Body of pancreas (tissue), 4 donors: ENCODE results near the gene ZBTB17. TPM values are rescaled to one million over a fixed set of nuclear protein-coding genes. Genes with fewer than 3 reads are reported as not detected.
A peak's percentile ranks its signal among the peaks of the same experiment; 100 is the strongest.

Experiments used
- ATAC-seq: fragments of 150-250 bp; one replicate; pipeline ENCODE4 v1.9.1; 2016
- DNase-seq, 4 donors: peaks; one replicate each; pipeline ENCODE4 v3.0.0-alpha.2; 2019
- H3K27ac ChIP-seq, 4 donors: fragments of 200-600 bp; sonication (generic); 1 replicate in 3 of 4; 2 replicates in 1 of 4; pipeline versions ENCODE4 v1.5.1 to v1.6.1; 2016 to 2019; ENCODE audit warnings: mild to moderate bottlenecking in 1 of 4, mixed read lengths in 1 of 4, moderate library complexity in 1 of 4
- H3K27me3 ChIP-seq, 2 donors: fragments of 200-600 bp; sonication (generic); one replicate each; pipeline ENCODE4 v1.6.0; 2016; ENCODE audit warnings: mild to moderate bottlenecking in 1 of 2
- H3K36me3 ChIP-seq, 2 donors: fragments of 200-600 bp; sonication (generic); replicated peaks in 1 of 2; 2 replicates each; pipeline ENCODE4 v1.5.1; 2016; ENCODE audit warnings: low read depth in 2 of 2; ENCODE audit not compliant: insufficient read depth in 1 of 2
- H3K4me1 ChIP-seq: fragments of 200-600 bp; sonication (generic); one replicate; pipeline ENCODE4 v1.6.0; 2016
- H3K4me3 ChIP-seq, 2 donors: fragments of 200-600 bp; sonication (generic); 1 replicate in 1 of 2; 2 replicates in 1 of 2; pipeline ENCODE4 v1.5.1; 2016 to 2019
- H3K9me3 ChIP-seq, 3 donors: fragments of 200-600 bp; sonication (generic); 1 replicate in 2 of 3; 2 replicates in 1 of 3; pipeline ENCODE4 v1.5.1; 2016
- CTCF ChIP-seq, 7 experiments: fragments of 450-650 bp in 4 of 7; fragments of 200-600 bp in 3 of 7; sonication (generic) in 3 of 7; IDR thresholded peaks; one replicate each; pipeline ENCODE4 v1.5.1; 2016 to 2019; ENCODE audit warnings: antibody characterized with exemption in 7 of 7
- POLR2A ChIP-seq, 3 donors: fragments of 450-650 bp; IDR thresholded peaks; one replicate each; pipeline ENCODE4 v1.6.1; 2016; ENCODE audit warnings: antibody characterized with exemption in 3 of 3, mild to moderate bottlenecking in 2 of 3
- WGBS, 2 donors: methylation state at CpG; one replicate each; pipeline ENCODE4 v1.1.5; 2017; 5-methylcytosine and 5-hydroxymethylcytosine counted together
- intact Hi-C: fragments of 100-400 bp; cut with DNase I; formaldehyde crosslinking; loops from one replicate; pipeline ENCODE4 v1.15.1; 2023
- total RNA-seq, 2 donors: library from RNA; depleted of rRNA; stranded (reverse); fragments of >200 nt; gene quantifications; one replicate each; pipeline ENCODE4 v1.1.0, GENCODE V29; 2016

Gene ZBTB17
- total RNA-seq, 2 donors from 2014 or later = 28.8 to 73.2 TPM

- TF ChIP-seq CTCF (IDR thresholded peaks at IDR 0.05) (no peak), POLR2A (IDR thresholded peaks at IDR 0.05) (no peak)
- Histone ChIP-seq H3K27ac (no peak overlapping the region), H3K4me1 (no peaks in the 10 kb centered on the region), H3K36me3 (no peaks in the 10 kb centered on the region), H3K9me3 (no peaks in the 10 kb centered on the region), H3K27me3 (no peaks in the 10 kb centered on the region), H3K4me3 (no peak overlapping the region)
- ATAC-seq = no peak
- no peak for DNase-seq
- intact Hi-C loops = loop anchor here (10.0 kb wide), 1 partner anchor 184 kb away; no protein-coding TSS in a partner anchor
- 94 to 95% methylated on average over 11 of the region's 11 CpGs for WGBS, 2 donors
Measured at GRCh38 chr1:15998929-15999328, 23.0 kb upstream of the ZBTB17 start.

DNA sequence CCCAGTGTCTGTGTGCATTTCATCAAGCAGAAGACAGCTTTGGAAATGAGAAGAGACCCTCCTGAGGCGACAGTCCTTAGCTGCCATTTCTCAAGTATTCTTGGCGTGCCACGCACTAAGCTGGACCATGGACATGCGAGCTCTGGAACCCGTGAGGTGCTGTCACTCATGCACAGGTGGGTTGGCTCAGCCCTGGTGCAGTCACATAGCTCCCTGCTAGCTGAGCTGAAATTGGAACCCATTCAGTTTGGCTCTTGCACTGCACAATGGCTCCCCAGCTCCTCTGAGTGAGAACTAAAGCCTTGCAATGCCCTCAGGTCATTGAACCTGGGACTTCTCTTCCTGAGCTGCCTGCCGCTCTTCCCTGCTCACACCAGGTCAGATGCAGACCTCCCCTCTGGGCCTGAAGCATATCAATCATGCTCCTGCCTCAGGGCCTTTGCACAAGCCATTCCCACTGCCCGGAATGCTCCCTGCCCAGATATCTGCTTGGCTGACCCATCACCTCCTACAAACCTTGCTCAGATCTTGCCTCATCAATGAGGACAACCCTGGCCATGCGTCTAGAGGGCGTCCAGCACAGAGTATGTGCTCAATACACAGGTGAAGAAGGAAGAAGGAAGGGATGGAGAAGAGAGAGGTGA is 21.9 kb upstream of the ZBTB17 start:
- H3K9me3 ChIP-seq = no peaks in the 10 kb centered on the region
- WGBS, 2 donors = 87 to 94% methylated on average over 4 to 9 of the region's 9 CpGs
- no peak for ATAC-seq
- DNase-seq = no peak
- H3K4me1 ChIP-seq = no peaks in the 10 kb centered on the region
- intact Hi-C loops = loop anchor here (10.0 kb wide), 1 partner anchor 183 kb away; no protein-coding TSS in a partner anchor
- H3K27me3 ChIP-seq = no peaks in the 10 kb centered on the region
- no peak overlapping the region for H3K4me3 ChIP-seq
- H3K27ac ChIP-seq = no peak overlapping the region
- TF ChIP-seq POLR2A (IDR thresholded peaks at IDR 0.05) (no peak), CTCF (IDR thresholded peaks at IDR 0.05) (no peak)
- no peaks in the 10 kb centered on the region for H3K36me3 ChIP-seq

- Histone ChIP-seq H3K9me3 (no peaks in the 10 kb centered on the region), H3K27me3 (no peaks in the 10 kb centered on the region), H3K4me3 (no peak overlapping the region), H3K4me1 (no peaks in the 10 kb centered on the region), H3K36me3 (no peaks in the 10 kb centered on the region), H3K27ac (no peak overlapping the region)
- WGBS, 2 donors = 68 to 88% methylated on average over 3 to 9 of the region's 9 CpGs
- intact Hi-C loops = loop anchor here (10.0 kb wide), 1 partner anchor 182 kb away; no protein-coding TSS in a partner anchor
- DNase-seq = no peak
- ATAC-seq = no peak
- TF ChIP-seq CTCF (IDR thresholded peaks at IDR 0.05) (no peak), POLR2A (IDR thresholded peaks at IDR 0.05) (no peak)
Measured at GRCh38 chr1:15997076-15997585, 21.2 kb upstream of the ZBTB17 start.

DNA sequence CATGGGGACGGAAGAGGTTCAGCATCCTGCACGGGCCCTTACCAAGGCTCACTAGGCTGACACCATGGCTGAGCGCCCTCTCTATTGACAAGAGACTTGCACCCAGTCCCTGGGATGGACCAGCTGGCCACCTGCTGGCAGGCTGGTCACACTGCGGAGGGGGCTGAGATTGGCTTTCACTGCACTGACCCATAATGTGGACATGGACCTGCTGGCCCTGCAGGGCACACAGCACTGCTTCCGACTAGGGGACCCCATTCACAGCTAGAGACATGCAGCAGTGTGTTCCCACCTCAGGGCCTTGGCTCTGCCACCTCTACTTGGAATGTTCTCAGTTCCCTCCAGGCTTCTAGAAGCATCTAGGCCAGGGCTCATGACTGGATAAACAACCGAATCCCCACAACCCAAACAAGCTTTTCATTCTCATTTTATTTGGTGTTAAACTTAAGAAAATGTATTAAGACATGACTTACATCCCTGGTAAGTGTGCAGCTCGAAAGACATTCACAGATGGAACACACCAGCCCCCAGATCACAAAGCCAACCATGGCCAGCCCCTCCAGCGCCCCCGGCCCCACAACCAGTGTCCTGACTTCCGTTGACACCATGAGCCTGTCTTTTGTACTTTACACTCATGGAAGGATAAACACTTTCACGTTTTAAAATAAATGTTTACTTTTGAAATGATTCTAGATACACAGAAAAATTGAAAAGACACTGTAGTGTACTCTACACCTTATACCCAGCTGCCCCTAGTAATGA is 18.9 kb upstream of the ZBTB17 start:
- Histone ChIP-seq H3K27me3 (no peaks in the 10 kb centered on the region), H3K4me3 (no peak overlapping the region), H3K9me3 (no peaks in the 10 kb centered on the region), H3K27ac (no peak overlapping the region), H3K36me3 (no peaks in the 10 kb centered on the region), H3K4me1 (peaks cover 1% of the 10 kb centered on the region)
- DNase-seq = peak; percentile 62 to 75 (median 66)
- peak; percentile 72 for ATAC-seq
- intact Hi-C loops = loop anchor here (10.0 kb wide), 1 partner anchor 180 kb away; no protein-coding TSS in a partner anchor
- TF ChIP-seq CTCF (IDR thresholded peaks at IDR 0.05) = peak; percentile 50 to 88 (median 66)
- no peak for TF ChIP-seq POLR2A (IDR thresholded peaks at IDR 0.05)
- 59 to 68% methylated on average over 6 to 11 of the region's 11 CpGs for WGBS, 2 donors
